K562 (cell line): ENCODE data around the gene FGGY.

Experiments used
- EZH2 ChIP-seq: IDR thresholded peaks from 2 replicates; pipeline ENCODE4 v1.6.1; 2012; ENCODE audit warnings: low read depth, mild to moderate bottlenecking, inconsistent platforms, low read length, borderline replicate concordance
- TBP ChIP-seq: optimal IDR thresholded peaks from 2 replicates; pipeline ENCODE3; 2011; ENCODE audit warnings: low read depth, low read length, improper control_type of control experiment
- TCF7 ChIP-seq: sonication (generic); IDR thresholded peaks from 2 replicates; pipeline ENCODE4 v1.6.1; 2016; ENCODE audit warnings: antibody characterized with exemption, borderline replicate concordance

- TF ChIP-seq TBP (no peak), TCF7 (no peak), EZH2 (no peak)
Measured at GRCh38 chr1:59805554-59805953, 508.7 kb downstream of the FGGY start.
